OCI-LY1 (cell line): ENCODE measurements around the gene SLC6A15.

Source experiments
- CTCF ChIP-seq: fragments of 200-600 bp; sonication (generic), shearing (Covaris generic); IDR thresholded peaks from 2 replicates; pipeline ENCODE4 v1.5.1; 2017; ENCODE audit warnings: mild to moderate bottlenecking, antibody characterized with exemption, low read length, moderate library complexity, mixed read lengths
- EZH2 ChIP-seq: fragments of 200-600 bp; sonication (generic), shearing (Covaris generic); IDR thresholded peaks from 2 replicates; pipeline ENCODE4 v1.8.0; 2017; ENCODE audit warnings: borderline replicate concordance, mixed run types, mild to moderate bottlenecking, antibody characterized with exemption, low read length, moderate library complexity, mixed read lengths

- TF ChIP-seq CTCF, result no peak
- no peak for TF ChIP-seq EZH2
Observed at GRCh38 chr12:84874825-84875139, 37.8 kb downstream of the SLC6A15 start.
